B cell (primary cell): ENCODE results near the gene UBE2O. TPM values are rescaled to one million over a fixed set of nuclear protein-coding genes. Genes with fewer than 3 reads are reported as not detected.
A peak's percentile ranks its signal among the peaks of the same experiment; 100 is the strongest.

Experiments used
- ATAC-seq: fragments of 200-7000 bp; cut with Tn5 transposase; one replicate; pipeline ENCODE4 v1.10.0; 2021; ENCODE audit warnings: low read depth, mild to moderate bottlenecking, moderate number of reproducible peaks, moderate library complexity
- CTCF ChIA-PET: fragments of 350-600 bp; sonication (Branson Sonifier 250); formaldehyde crosslinking; loops from one replicate; lab custom pipeline; 2021; ENCODE audit warnings: antibody characterized with exemption, inconsistent platforms; lab: Charles Lee
- POLR2A ChIA-PET: fragments of 350-600 bp; sonication (Branson Sonifier 250); formaldehyde crosslinking; loops from one replicate; lab custom pipeline; 2021; ENCODE audit warnings: antibody characterized with exemption; lab: Charles Lee
- DNase-seq: peaks from one replicate; pipeline ENCODE4 v3.0.0; 2013
- H2AFZ ChIP-seq: 2 replicates; pipeline ENCODE4 v1.6.1; 2012; ENCODE audit warnings: mild to moderate bottlenecking, low read depth, low read length; ENCODE audit not compliant: insufficient read depth, poor library complexity, severe bottlenecking
- H3K27ac ChIP-seq, 2 donors: 1 replicate in 1 of 2; 2 replicates in 1 of 2; pipeline ENCODE4 v1.5.1; 2012 to 2013; ENCODE audit warnings: low read length in 2 of 2, mild to moderate bottlenecking in 2 of 2, moderate library complexity in 1 of 2
- H3K27me3 ChIP-seq, 4 experiments: fragments of 200-600 bp in 1 of 4; sonication (generic) in 1 of 4; replicated peaks in 1 of 4; 1 replicate in 2 of 4; 2 replicates in 2 of 4; pipeline versions ENCODE4 v1.6.1 to v1.7.0; 2013 to 2016; ENCODE audit warnings: low read length in 3 of 4, mild to moderate bottlenecking in 2 of 4, mixed read lengths in 1 of 4, moderate library complexity in 1 of 4; ENCODE audit not compliant: insufficient read depth in 4 of 4, control insufficient read depth in 3 of 4; ENCODE audit errors: control extremely low read depth in 1 of 4
- H3K36me3 ChIP-seq, 2 experiments: replicated peaks in 1 of 2; 1 replicate in 1 of 2; 2 replicates in 1 of 2; pipeline versions ENCODE4 v1.6.1 to v1.7.1; 2013; ENCODE audit warnings: low read length in 1 of 2; ENCODE audit not compliant: insufficient read depth in 2 of 2, control insufficient read depth in 1 of 2; ENCODE audit errors: control extremely low read depth in 1 of 2, extremely low read depth in 1 of 2
- H3K4me1 ChIP-seq, 2 donors: fragments of 200-600 bp in 1 of 2; sonication (generic) in 1 of 2; 1 replicate in 1 of 2; 2 replicates in 1 of 2; pipeline versions ENCODE4 v1.5.1 to v1.6.1; 2013 to 2017; ENCODE audit warnings: low read length in 2 of 2; ENCODE audit not compliant: control insufficient read depth in 2 of 2, insufficient read depth in 2 of 2
- H3K4me2 ChIP-seq: replicated peaks from 2 replicates; pipeline ENCODE3; 2012; ENCODE audit warnings: mild to moderate bottlenecking, low read depth, low read length; ENCODE audit not compliant: poor library complexity, severe bottlenecking
- H3K4me3 ChIP-seq, 5 experiments: fragments of 200-600 bp in 1 of 5; sonication (generic) in 1 of 5; 1 replicate in 3 of 5; 2 replicates in 2 of 5; pipeline versions ENCODE4 v1.5.1 to v1.7.0; 2011 to 2016; ENCODE audit warnings: low read length in 4 of 5, mild to moderate bottlenecking in 4 of 5, low read depth in 2 of 5, control low read depth in 1 of 5, moderate library complexity in 1 of 5; ENCODE audit not compliant: insufficient read depth in 1 of 5; ENCODE audit errors: control extremely low read depth in 1 of 5, extremely low read depth in 1 of 5
- H3K79me2 ChIP-seq: fragments of 200-600 bp; sonication (generic); one replicate; pipeline ENCODE4 v1.6.0; 2016; ENCODE audit warnings: low read length; ENCODE audit not compliant: control insufficient read depth, insufficient read depth
- H3K9ac ChIP-seq: fragments of 200-600 bp; sonication (generic); 2 replicates; pipeline ENCODE4 v1.6.1; 2017; ENCODE audit warnings: mild to moderate bottlenecking, low read length, moderate library complexity
- H3K9me3 ChIP-seq, 3 donors: one replicate each; pipeline versions ENCODE4 v1.6.1 to v1.7.1; 2013; ENCODE audit warnings: low read length in 2 of 3; ENCODE audit not compliant: control insufficient read depth in 2 of 3, insufficient read depth in 1 of 3; ENCODE audit errors: control extremely low read depth in 1 of 3
- H4K20me1 ChIP-seq: 2 replicates; pipeline ENCODE4 v1.6.0; 2012; ENCODE audit warnings: mild to moderate bottlenecking, low read length; ENCODE audit not compliant: insufficient read depth, control insufficient read depth, poor library complexity, severe bottlenecking
- H3K27ac Mint-ChIP-seq: one replicate; pipeline ENCODE4 v1.8.0; 2021; ENCODE audit warnings: mixed read lengths
- H3K27me3 Mint-ChIP-seq: one replicate; pipeline ENCODE4 v1.8.0; 2021; ENCODE audit warnings: mixed read lengths
- H3K4me1 Mint-ChIP-seq: one replicate; pipeline ENCODE4 v1.8.0; 2021; ENCODE audit warnings: mixed read lengths
- H3K4me3 Mint-ChIP-seq: one replicate; pipeline ENCODE4 v1.8.0; 2021; ENCODE audit warnings: mixed read lengths
- H3K9me3 Mint-ChIP-seq: one replicate; pipeline ENCODE4 v1.8.0; 2022; ENCODE audit warnings: mixed read lengths; ENCODE audit not compliant: insufficient read depth
- CTCF ChIP-seq: fragments of 200-600 bp; IDR thresholded peaks from one replicate; pipeline ENCODE4 v1.8.0; 2022; ENCODE audit warnings: antibody characterized with exemption, mild to moderate bottlenecking
- EZH2 ChIP-seq: IDR thresholded peaks from 2 replicates; pipeline ENCODE4 v1.6.1; 2012; ENCODE audit warnings: borderline replicate concordance, low read depth, mild to moderate bottlenecking, moderate library complexity, low read length; ENCODE audit not compliant: insufficient read depth, poor library complexity, severe bottlenecking
- WGBS: methylation state at CpG from one replicate; pipeline ENCODE4 v1.1.5; 2013; ENCODE audit warnings: missing lambda C conversion rate; ENCODE audit not compliant: insufficient coverage; 5-methylcytosine and 5-hydroxymethylcytosine counted together
- intact Hi-C: fragments of 100-400 bp; cut with micrococcal nuclease; formaldehyde crosslinking; loops from one replicate; pipeline ENCODE4 v1.10.0; 2022
- polyA plus RNA-seq: library from polyadenylated mRNA; depleted of rRNA; stranded (reverse); fragments of >200 nt; gene quantifications from 2 replicates; pipeline ENCODE4 v1.2.3, GENCODE V29; 2012
- total RNA-seq, 2 donors: library from RNA; stranded (reverse); fragments of 120-200 nt in 1 of 2; gene quantifications; 1 replicate in 1 of 2; 2 replicates in 1 of 2; pipeline versions ENCODE4 v1.2.3 to v1.2.4, GENCODE V29; 2013 to 2022

UBE2O gene
- total and polyA plus RNA-seq, 2 donors (not counting 1 experiment from before 2014, with no cell fraction given) = 41.3 to 54.0 TPM

GRCh38 chr17:76496464-76496863 lies 43.5 kb upstream of the UBE2O start:
- ChIA-PET POLR2A (interaction anchor here (1.4 to 22.8 kb wide), 2 partner anchors 14 to 29 kb away, joined by 3 to 478 read pairs; partner anchors contain the start of gene AANAT), CTCF (interaction anchor here (1.7 to 20.8 kb wide), 5 partner anchors 9 to 99 kb away, joined by 4 to 442 read pairs (median 26); partner anchors contain the start of gene AANAT)
- Histone ChIP-seq H3K27ac (peak overlapping the region in 1 of 2 donors; percentile 94), H3K4me3 (no peak overlapping the region), H3K4me1 (peaks cover 65 to 86% of the 10 kb centered on the region in 2 donors), H3K9me3 (no peaks in the 10 kb centered on the region), H3K79me2 (peaks cover 91% of the 10 kb centered on the region), H3K4me2 (peak overlapping the region; percentile 82), H3K36me3 (peaks cover 0 to 45% of the 10 kb centered on the region in 2 experiments), H4K20me1 (peaks cover 53% of the 10 kb centered on the region), H3K9ac (no peak overlapping the region), H3K27me3 (no peaks in the 10 kb centered on the region), H2AFZ (no peak overlapping the region)
- peaks cover 83% of the 10 kb centered on the region for H3K4me1 Mint-ChIP-seq
- H3K9me3 Mint-ChIP-seq = no peaks in the 10 kb centered on the region
- intact Hi-C loops = loop anchor here (10.0 kb wide), 1 partner anchor 222 kb away; no protein-coding TSS in a partner anchor
- DNase-seq (no peak), ATAC-seq (no peak)
- TF ChIP-seq EZH2 = no peak
- WGBS = 67% methylated on average over 6 of the region's 6 CpGs
- peak overlapping the region; percentile 97 for H3K4me3 Mint-ChIP-seq
- no peaks in the 10 kb centered on the region for H3K27me3 Mint-ChIP-seq
- H3K27ac Mint-ChIP-seq = peak overlapping the region; percentile 88

- H3K27me3 ChIP-seq = no peaks in the 10 kb centered on the region
- DNase-seq = no peak
- no peaks in the 10 kb centered on the region for H3K27me3 Mint-ChIP-seq
- no peaks in the 10 kb centered on the region for H3K9me3 Mint-ChIP-seq
- peaks cover 53% of the 10 kb centered on the region for H4K20me1 ChIP-seq
- H3K79me2 ChIP-seq = peaks cover 90% of the 10 kb centered on the region
- ChIA-PET CTCF (interaction anchor here (0.6 to 20.8 kb wide), 6 partner anchors 8 to 98 kb away, joined by 3 to 442 read pairs (median 16); partner anchors contain the start of gene AANAT), POLR2A (interaction anchor here (0.5 to 22.8 kb wide), 6 partner anchors 13 to 90 kb away, joined by 3 to 478 read pairs (median 4); partner anchors contain the start of gene AANAT)
- peaks cover 88% of the 10 kb centered on the region for H3K4me1 Mint-ChIP-seq
- peaks cover 0 to 45% of the 10 kb centered on the region in 2 experiments for H3K36me3 ChIP-seq
- no peak overlapping the region for H3K4me3 ChIP-seq
- 92% methylated on average over 16 of the region's 16 CpGs for WGBS
- H3K4me2 ChIP-seq = peak overlapping the region; percentile 82
- peak overlapping the region; percentile 97 for H3K4me3 Mint-ChIP-seq
- no peak overlapping the region for H3K9ac ChIP-seq
- peak overlapping the region; percentile 88 for H3K27ac Mint-ChIP-seq
- peak overlapping the region in 1 of 2 donors; percentile 94 for H3K27ac ChIP-seq
- no peaks in the 10 kb centered on the region for H3K9me3 ChIP-seq
- ATAC-seq = no peak
- no peak overlapping the region for H2AFZ ChIP-seq
- TF ChIP-seq EZH2 (no peak), CTCF (no peak)
- intact Hi-C loops = loop anchor here (10.0 kb wide), 1 partner anchor 221 kb away; no protein-coding TSS in a partner anchor
- H3K4me1 ChIP-seq = peaks cover 71 to 91% of the 10 kb centered on the region in 2 donors
These were observed 42.9 kb upstream of the UBE2O start for GRCh38 chr17:76495663-76496400.
